ENCODE measurements around the gene LHFPL2. TPM values are rescaled to one million over a fixed set of nuclear protein-coding genes. Genes with fewer than 3 reads are reported as not detected.

The LHFPL2 gene
- total and polyA plus RNA-seq, 9 of the 15 experiments (the other 6 are each of a cell fraction or from before 2014, with no cell fraction given) = 1.0 to 6.6 (median 4.6) TPM

- in situ Hi-C loops (cut with MboI) (loop anchor here (25.0 kb wide), 1 partner anchor 1912 kb away; the partner anchor contains the start of gene ZFYVE16), intact Hi-C loops (cut with micrococcal nuclease) (no loop called here)
- POLR2A ChIA-PET = no interaction called here
- 45% methylated on average over 2 of the region's 2 CpGs for WGBS (ENCODE audit: insufficient coverage, low coverage, missing lambda C conversion rate)
- H4K20me1 ChIP-seq (replicated peaks; ENCODE audit: control insufficient read depth, insufficient read depth, low read length) = no peaks in the 10 kb centered on the region
- ATAC-seq (no peak), DNase-seq (ENCODE audit: extremely low read depth in 1 of 4, low spot score in 3 of 4) (no peak), FAIRE-seq (no peak)
- peaks cover 5% of the 10 kb centered on the region; the same call in 2 of the 3 replicates for H3K79me2 ChIP-seq (ENCODE audit: control insufficient read depth, insufficient read depth, low read length)
- no peak overlapping the region for H3K27ac ChIP-seq (ENCODE audit: extremely low read depth, low read depth, low read length)
- no peaks in the 10 kb centered on the region for H3K9me3 ChIP-seq (replicated peaks; ENCODE audit: control insufficient read depth, insufficient read depth, low read depth, low read length)
- no peak overlapping the region for H2AFZ ChIP-seq (ENCODE audit: low read depth, low read length)
- TF ChIP-seq DACH1 (IDR thresholded peaks at IDR 0.05; ENCODE audit: partially characterized antibody) (no peak), ZNF347 (CRISPR knock-in tag; IDR thresholded peaks at IDR 0.05; ENCODE audit: low read depth) (no peak), RREB1 (CRISPR knock-in tag; IDR thresholded peaks at IDR 0.05) (no peak)
- BruUV-seq (replicated peaks) = no TSS peak
- CTCF ChIA-PET (ENCODE audit: low intra/inter-chr PET ratio) = no interaction called here
- H3K27me3 ChIP-seq (ENCODE audit: control insufficient read depth in 2 of 2, insufficient read depth in 2 of 2, low read length in 2 of 2) = no peaks in the 10 kb centered on the region
- no peak overlapping the region for H3K4me2 ChIP-seq (ENCODE audit: insufficient read depth, low read length)
- no peak overlapping the region for H3K4me3 ChIP-seq
- H3K36me3 ChIP-seq (ENCODE audit: control insufficient read depth, insufficient read depth, low read length) = no peaks in the 10 kb centered on the region
- H3K9me1 ChIP-seq (ENCODE audit: control insufficient read depth, insufficient read depth, low read length) = no peaks in the 10 kb centered on the region
- peaks cover 8 to 15% of the 10 kb centered on the region in 2 experiments; a peak in 4 of 5 replicates for H3K4me1 ChIP-seq (replicated peaks in 1 of 2; ENCODE audit: control insufficient read depth in 2 of 2, insufficient read depth in 2 of 2, low read length in 2 of 2)
- H3K9ac ChIP-seq (ENCODE audit: insufficient read depth in 1 of 2, low read depth in 2 of 2, low read length in 2 of 2) = no peak overlapping the region
These were observed 148.5 kb downstream of the LHFPL2 start for GRCh38 chr5:78500028-78500427.

Measured in K562 (cell line).